Activated gamma-delta T cell treated with Interleukin-2 at 50 U/mL for 16 hours (primary cell): ENCODE measurements around the gene MID2.
A peak's percentile ranks its signal among the peaks of the same experiment; 100 is the strongest.
"Not testable (repeated sequence)": the region's sequence is repeated elsewhere in the genome, so short reads cannot be mapped to it uniquely, and the experiment has no call there.

Experiments
- DNase-seq: peaks from one replicate; pipeline ENCODE4 v3.0.0-alpha.2; 2020

The MID2 gene, protein sequence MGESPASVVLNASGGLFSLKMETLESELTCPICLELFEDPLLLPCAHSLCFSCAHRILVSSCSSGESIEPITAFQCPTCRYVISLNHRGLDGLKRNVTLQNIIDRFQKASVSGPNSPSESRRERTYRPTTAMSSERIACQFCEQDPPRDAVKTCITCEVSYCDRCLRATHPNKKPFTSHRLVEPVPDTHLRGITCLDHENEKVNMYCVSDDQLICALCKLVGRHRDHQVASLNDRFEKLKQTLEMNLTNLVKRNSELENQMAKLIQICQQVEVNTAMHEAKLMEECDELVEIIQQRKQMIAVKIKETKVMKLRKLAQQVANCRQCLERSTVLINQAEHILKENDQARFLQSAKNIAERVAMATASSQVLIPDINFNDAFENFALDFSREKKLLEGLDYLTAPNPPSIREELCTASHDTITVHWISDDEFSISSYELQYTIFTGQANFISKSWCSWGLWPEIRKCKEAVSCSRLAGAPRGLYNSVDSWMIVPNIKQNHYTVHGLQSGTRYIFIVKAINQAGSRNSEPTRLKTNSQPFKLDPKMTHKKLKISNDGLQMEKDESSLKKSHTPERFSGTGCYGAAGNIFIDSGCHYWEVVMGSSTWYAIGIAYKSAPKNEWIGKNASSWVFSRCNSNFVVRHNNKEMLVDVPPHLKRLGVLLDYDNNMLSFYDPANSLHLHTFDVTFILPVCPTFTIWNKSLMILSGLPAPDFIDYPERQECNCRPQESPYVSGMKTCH

GRCh38 chrX:107825698-107826237 lies at the start of gene MID2:
Gene MID2 (plus strand): TSS chrX:107825866. CDS start chrX:107826427, 561 bp downstream.
- DNase-seq, result peak; percentile 31

DNA sequence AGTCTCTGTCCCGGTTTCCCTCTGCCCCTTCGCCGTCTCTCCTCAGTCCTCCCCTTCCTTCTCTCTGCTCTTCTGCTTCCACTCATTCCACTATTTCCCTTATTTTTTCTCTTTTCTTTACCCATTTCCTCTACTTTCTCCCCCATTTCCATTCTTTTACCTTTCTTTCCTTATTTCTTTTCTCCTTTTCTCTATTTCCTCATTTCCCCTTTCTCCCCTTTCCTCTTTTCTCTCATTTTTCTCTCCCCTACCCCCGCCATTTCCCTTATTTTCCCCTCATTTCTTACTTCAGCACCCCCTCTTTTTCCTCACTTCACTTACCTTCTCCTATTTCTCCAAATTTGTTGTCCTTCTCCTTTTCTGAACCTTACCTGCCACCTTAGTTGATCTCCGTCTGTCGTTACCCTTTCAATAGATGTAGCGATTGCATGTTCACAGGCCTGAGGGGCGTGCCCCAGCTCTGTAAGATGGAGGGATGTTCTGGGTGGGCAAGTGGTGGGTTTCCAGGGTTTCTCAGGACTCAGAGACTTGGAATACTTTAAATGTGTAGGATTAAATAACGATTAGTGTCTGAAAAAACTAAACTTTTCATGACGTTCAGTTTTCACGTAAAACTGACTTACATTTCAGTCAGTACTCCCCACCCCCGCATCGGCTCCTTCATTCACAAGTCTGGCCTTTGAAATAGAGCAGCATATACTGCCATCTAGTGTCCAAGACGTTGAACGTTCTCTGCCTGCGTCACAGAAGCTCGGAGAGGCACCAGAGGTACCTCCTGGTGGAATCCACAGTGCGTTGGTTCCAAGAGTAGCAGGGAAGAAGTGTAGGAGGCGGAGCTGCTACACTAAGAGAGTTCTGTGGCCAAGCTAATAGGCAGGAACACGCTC lies 48.8 kb upstream of the MID2 start:
- peak; percentile 70 for DNase-seq

DNA sequence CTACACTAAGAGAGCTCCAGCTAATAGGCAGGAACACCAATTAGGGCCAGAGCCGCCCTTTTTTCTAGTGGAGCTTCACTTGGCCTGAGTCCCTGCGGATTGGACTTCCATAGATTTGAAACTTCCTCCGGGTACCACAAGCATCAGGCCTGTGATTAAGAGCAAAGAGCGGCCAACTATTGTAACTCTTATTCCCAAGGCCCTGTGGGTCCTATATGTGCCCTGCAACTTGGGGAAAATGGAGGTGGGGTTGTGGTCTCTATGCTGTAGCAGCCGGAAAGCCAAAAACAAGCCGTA lies 48.2 kb upstream of the MID2 start, which contains the start of gene NCBP2L:
NCBP2L (plus strand) TSS at position 198 of the 297 bp plus-strand sequence. CDS start 16,488 bp downstream, outside the sequence.
- DNase-seq, result no peak

GRCh38 chrX:107780525-107780924 lies 45.1 kb upstream of the MID2 start:
- DNase-seq, result no peak

DNA sequence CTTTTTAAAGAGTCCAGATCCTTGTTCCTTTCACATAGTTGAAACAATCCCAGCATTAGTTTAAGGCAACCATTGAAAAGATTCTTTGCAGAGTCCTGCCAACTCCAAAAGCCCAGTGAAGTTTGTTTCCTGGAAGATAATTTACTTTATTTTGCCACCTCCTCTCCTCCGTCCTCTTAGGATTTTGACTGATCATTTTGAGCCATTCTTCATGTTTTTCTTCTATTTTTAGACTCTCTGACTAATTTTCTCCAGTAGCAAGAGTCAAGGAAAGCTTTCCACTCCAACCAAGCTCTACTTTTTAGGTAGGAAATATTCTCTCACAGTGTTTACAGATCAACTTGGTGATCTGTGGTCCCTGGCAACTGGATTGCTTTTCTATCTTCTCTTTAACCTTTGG lies 37.8 kb upstream of the MID2 start:
- no peak for DNase-seq

DNA sequence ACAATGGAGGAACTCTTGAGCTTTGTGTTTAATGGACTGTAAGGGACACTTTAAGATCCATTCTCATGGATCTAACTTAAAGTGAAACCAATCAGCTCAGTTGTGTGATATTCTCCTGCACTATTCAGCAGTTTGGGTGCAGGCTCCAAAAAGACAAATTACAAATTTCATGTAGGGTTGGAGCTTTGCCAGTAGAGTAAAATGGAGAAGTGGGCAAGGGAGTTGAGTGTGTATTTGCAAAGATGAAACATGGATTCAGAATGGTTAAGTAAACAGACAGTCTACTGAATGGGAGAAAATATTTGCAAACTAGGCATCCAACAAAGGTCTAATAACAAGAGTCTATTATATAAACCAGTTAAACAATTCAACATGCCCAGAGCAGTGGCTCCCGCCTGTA lies 21.2 kb upstream of the MID2 start:
- DNase-seq, result no peak

DNA sequence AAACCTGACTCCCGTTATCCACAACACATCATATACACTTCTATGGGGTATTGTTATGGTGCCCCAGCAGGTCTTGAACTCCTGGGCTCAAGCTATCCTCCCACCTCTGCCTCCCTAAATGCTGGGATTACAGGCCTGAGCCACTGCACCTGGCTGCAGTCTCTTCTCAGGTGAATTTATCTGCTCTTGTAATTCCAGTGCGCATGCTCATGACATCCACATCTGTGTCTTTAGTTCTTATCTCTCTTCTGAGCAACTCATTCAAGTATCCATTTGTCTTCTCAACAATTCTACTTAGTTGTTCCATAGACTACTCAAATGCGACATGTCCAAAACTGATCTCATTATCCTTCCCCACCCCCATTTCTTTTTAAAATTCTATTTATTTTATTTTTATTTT lies 20.5 kb upstream of the MID2 start:
- DNase-seq, result no peak

DNA sequence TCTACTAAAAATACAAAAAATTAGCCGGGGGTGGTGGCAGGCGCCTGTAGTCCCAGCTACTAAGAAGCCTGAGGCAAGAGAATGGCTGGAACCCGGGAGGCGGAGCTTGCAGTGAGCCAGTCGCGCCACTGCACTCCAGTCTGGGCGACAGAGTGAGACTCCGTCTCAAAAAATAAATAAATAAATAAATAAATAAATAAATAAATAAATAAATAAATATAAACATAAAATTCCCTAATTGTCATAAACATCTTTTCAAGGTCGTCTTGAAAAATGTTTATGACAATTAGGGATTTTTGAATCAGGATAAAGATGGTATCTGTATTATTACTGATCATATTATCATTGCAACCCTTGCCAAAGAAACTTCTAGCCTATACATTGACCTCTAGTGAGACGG lies 15.6 kb upstream of the MID2 start:
- DNase-seq, result not testable (repeated sequence)

- DNase-seq, result no peak
These were observed 6.7 kb upstream of the MID2 start for GRCh38 chrX:107818900-107819521.

GRCh38 chrX:107823042-107823441 lies 2.6 kb upstream of the MID2 start:
- no peak for DNase-seq

- DNase-seq, result no peak
These were observed 2.2 kb upstream of the MID2 start for GRCh38 chrX:107823456-107823855.

- peak; percentile 17 for DNase-seq
These were observed 768 bp downstream of the MID2 start for GRCh38 chrX:107826238-107827029.

GRCh38 chrX:107827030-107827831 lies 1.6 kb downstream of the MID2 start:
- DNase-seq, result no peak

- DNase-seq, result no peak
These were observed 2.2 kb downstream of the MID2 start for GRCh38 chrX:107827852-107828251.

- no peak for DNase-seq
These were observed 4.2 kb downstream of the MID2 start for GRCh38 chrX:107829878-107830277.

GRCh38 chrX:107831071-107831730 lies 5.5 kb downstream of the MID2 start:
- DNase-seq, result no peak

GRCh38 chrX:107834275-107835201 lies 8.9 kb downstream of the MID2 start:
- no peak for DNase-seq

GRCh38 chrX:107836958-107837357 lies 11.3 kb downstream of the MID2 start:
- DNase-seq, result no peak

GRCh38 chrX:107840971-107841370 lies 15.3 kb downstream of the MID2 start:
- DNase-seq, result no peak
